ENCODE data around the gene PDCD4.

GRCh38 chr10:110837418-110838171 is 34.1 kb upstream of the PDCD4 start:
- TF ChIP-seq NR2C2 (CRISPR knock-in tag; IDR thresholded peaks at IDR 0.05) (no peak), SMAD4 (CRISPR knock-in tag; IDR thresholded peaks at IDR 0.05) (no peak), ATF1 (CRISPR knock-in tag; IDR thresholded peaks at IDR 0.05) (no peak), MAX (CRISPR knock-in tag; IDR thresholded peaks at IDR 0.05) (no peak), STAT6 (CRISPR knock-in tag; conservative IDR thresholded peaks at IDR 0.05; ENCODE audit: low read depth) (no peak), TCF7 (CRISPR knock-in tag; IDR thresholded peaks at IDR 0.05; ENCODE audit: low read depth) (no peak), NFE2L1 (CRISPR knock-in tag; IDR thresholded peaks at IDR 0.05) (no peak)
- TF ChIP-seq, protein P1, sequence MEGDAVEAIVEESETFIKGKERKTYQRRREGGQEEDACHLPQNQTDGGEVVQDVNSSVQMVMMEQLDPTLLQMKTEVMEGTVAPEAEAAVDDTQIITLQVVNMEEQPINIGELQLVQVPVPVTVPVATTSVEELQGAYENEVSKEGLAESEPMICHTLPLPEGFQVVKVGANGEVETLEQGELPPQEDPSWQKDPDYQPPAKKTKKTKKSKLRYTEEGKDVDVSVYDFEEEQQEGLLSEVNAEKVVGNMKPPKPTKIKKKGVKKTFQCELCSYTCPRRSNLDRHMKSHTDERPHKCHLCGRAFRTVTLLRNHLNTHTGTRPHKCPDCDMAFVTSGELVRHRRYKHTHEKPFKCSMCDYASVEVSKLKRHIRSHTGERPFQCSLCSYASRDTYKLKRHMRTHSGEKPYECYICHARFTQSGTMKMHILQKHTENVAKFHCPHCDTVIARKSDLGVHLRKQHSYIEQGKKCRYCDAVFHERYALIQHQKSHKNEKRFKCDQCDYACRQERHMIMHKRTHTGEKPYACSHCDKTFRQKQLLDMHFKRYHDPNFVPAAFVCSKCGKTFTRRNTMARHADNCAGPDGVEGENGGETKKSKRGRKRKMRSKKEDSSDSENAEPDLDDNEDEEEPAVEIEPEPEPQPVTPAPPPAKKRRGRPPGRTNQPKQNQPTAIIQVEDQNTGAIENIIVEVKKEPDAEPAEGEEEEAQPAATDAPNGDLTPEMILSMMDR (IDR thresholded peaks at IDR 0.05): no peak
- TF ChIP-seq, protein P2, sequence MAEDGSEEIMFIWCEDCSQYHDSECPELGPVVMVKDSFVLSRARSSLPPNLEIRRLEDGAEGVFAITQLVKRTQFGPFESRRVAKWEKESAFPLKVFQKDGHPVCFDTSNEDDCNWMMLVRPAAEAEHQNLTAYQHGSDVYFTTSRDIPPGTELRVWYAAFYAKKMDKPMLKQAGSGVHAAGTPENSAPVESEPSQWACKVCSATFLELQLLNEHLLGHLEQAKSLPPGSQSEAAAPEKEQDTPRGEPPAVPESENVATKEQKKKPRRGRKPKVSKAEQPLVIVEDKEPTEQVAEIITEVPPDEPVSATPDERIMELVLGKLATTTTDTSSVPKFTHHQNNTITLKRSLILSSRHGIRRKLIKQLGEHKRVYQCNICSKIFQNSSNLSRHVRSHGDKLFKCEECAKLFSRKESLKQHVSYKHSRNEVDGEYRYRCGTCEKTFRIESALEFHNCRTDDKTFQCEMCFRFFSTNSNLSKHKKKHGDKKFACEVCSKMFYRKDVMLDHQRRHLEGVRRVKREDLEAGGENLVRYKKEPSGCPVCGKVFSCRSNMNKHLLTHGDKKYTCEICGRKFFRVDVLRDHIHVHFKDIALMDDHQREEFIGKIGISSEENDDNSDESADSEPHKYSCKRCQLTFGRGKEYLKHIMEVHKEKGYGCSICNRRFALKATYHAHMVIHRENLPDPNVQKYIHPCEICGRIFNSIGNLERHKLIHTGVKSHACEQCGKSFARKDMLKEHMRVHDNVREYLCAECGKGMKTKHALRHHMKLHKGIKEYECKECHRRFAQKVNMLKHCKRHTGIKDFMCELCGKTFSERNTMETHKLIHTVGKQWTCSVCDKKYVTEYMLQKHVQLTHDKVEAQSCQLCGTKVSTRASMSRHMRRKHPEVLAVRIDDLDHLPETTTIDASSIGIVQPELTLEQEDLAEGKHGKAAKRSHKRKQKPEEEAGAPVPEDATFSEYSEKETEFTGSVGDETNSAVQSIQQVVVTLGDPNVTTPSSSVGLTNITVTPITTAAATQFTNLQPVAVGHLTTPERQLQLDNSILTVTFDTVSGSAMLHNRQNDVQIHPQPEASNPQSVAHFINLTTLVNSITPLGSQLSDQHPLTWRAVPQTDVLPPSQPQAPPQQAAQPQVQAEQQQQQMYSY (CRISPR knock-in tag; IDR thresholded peaks at IDR 0.05): no peak

Measured in WTC11 (cell line).